Ectodermal cell (in vitro differentiated cells): ENCODE results near the gene DIP2C.

Experiments used
- H3K27ac ChIP-seq: 2 replicates; pipeline ENCODE4 v1.7.0; 2013; ENCODE audit warnings: mild to moderate bottlenecking, low read depth, low read length; ENCODE audit not compliant: insufficient read depth, poor library complexity, severe bottlenecking
- H3K27me3 ChIP-seq: 2 replicates; pipeline ENCODE4 v1.7.0; 2013; ENCODE audit warnings: mild to moderate bottlenecking, low read length; ENCODE audit not compliant: insufficient read depth, control insufficient read depth, poor library complexity, severe bottlenecking
- H3K36me3 ChIP-seq: one replicate; pipeline ENCODE4 v1.7.0; 2013; ENCODE audit warnings: low read length; ENCODE audit not compliant: control insufficient read depth, insufficient read depth
- H3K4me1 ChIP-seq: one replicate; pipeline ENCODE4 v1.7.0; 2013; ENCODE audit warnings: low read length; ENCODE audit not compliant: control insufficient read depth, insufficient read depth
- H3K4me3 ChIP-seq: 2 replicates; pipeline ENCODE4 v1.7.0; 2013; ENCODE audit warnings: low read depth, low read length, control low read depth; ENCODE audit not compliant: insufficient read depth
- H3K9me3 ChIP-seq: 2 replicates; pipeline ENCODE4 v1.7.0; 2013; ENCODE audit warnings: mild to moderate bottlenecking, low read length, moderate library complexity; ENCODE audit not compliant: control insufficient read depth
- WGBS, 2 experiments: methylation state at CpG; one replicate each; pipeline ENCODE4 v1.1.7; 2013; ENCODE audit warnings: missing lambda C conversion rate in 2 of 2; 5-methylcytosine and 5-hydroxymethylcytosine counted together

The DIP2C gene

GRCh38 chr10:722281-723060 lies 33.0 kb upstream of the DIP2C start:
- no peaks in the 10 kb centered on the region for H3K27me3 ChIP-seq
- no peaks in the 10 kb centered on the region for H3K9me3 ChIP-seq
- H3K4me1 ChIP-seq = no peaks in the 10 kb centered on the region
- no peaks in the 10 kb centered on the region for H3K36me3 ChIP-seq
- no peak overlapping the region for H3K4me3 ChIP-seq
- WGBS, 2 experiments = 89 to 90% methylated on average over 26 of the region's 26 CpGs
- H3K27ac ChIP-seq = no peak overlapping the region

DNA sequence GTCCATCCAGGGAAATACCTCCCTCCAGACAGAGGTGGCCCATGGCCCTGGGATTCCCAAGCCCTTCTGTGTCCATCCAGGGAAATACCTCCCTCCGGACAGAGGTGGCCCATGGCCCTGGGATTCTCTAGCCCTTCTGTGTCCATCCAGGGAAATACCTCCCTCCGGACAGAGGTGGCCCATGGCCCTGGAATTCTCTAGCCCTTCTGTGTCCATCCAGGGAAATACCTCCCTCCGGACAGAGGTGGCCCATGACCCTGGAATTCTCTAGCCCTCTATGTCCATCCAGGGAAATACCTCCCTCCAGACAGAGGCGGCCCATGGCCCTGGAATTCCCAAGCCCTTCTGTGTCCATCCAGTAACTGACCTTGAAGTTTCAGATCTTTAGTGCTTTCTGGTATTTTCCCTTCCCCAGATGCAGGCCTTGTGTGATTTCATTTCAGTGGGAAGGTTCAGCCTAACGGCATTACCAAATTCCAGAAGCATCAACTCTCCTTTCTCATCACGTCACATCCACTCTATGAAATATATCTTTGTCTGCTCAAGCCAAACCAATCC lies 28.8 kb upstream of the DIP2C start:
- H3K36me3 ChIP-seq = no peaks in the 10 kb centered on the region
- WGBS, 2 experiments = 94 to 96% methylated on average over 6 of the region's 6 CpGs
- H3K27me3 ChIP-seq = no peaks in the 10 kb centered on the region
- H3K4me3 ChIP-seq = no peak overlapping the region
- no peaks in the 10 kb centered on the region for H3K4me1 ChIP-seq
- peaks cover 2% of the 10 kb centered on the region for H3K9me3 ChIP-seq
- H3K27ac ChIP-seq = no peak overlapping the region

DNA sequence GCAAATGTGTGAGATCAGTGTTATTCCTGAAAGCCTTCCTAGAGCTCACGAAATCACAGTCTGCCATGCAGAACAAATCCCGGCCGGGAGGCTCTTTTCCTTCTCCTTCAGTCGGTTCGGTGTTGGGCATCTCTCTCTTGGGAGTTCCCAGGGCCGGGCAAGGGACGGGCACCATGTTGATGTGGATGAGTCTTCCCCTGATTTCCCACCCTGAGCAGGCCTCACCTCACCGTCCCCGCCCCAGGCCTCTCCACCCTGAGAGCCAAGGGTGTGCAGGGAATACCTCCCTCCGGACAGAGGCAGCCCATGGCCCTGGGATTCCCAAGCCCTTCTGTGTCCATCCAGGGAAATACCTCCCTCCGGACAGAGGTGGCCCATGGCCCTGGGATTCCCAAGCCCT lies 28.0 kb upstream of the DIP2C start:
- no peaks in the 10 kb centered on the region for H3K36me3 ChIP-seq
- 86 to 91% methylated on average over 10 of the region's 11 CpGs for WGBS, 2 experiments
- no peak overlapping the region for H3K27ac ChIP-seq
- H3K4me3 ChIP-seq = no peak overlapping the region
- no peaks in the 10 kb centered on the region for H3K27me3 ChIP-seq
- peaks cover 2% of the 10 kb centered on the region for H3K9me3 ChIP-seq
- no peaks in the 10 kb centered on the region for H3K4me1 ChIP-seq

DNA sequence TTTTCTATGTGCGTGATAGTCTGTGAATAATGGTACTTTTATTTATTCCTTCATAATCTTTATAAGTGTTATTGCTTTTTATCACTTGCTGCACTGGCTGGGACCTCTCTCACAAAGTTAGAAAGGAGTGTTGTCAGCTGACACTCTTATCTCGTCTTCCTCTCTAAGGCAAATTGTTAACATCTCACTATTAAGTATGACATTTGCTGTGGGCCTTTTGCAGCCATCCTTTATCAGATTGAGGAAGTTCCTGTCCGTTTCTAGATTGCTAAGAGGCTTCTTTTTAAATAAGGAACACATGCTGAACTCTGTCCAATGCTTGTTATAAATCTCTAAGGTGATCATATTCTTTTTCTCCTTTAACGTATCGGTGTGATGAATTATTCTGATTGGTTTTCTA lies 27.4 kb upstream of the DIP2C start:
- Histone ChIP-seq H3K27me3 (no peaks in the 10 kb centered on the region), H3K4me3 (no peak overlapping the region), H3K9me3 (peaks cover 2% of the 10 kb centered on the region), H3K4me1 (no peaks in the 10 kb centered on the region), H3K36me3 (no peaks in the 10 kb centered on the region), H3K27ac (no peak overlapping the region)
- 87 to 92% methylated on average over 3 to 4 of the region's 5 CpGs for WGBS, 2 experiments

- no peak overlapping the region for H3K4me3 ChIP-seq
Measured at GRCh38 chr10:714214-714613, 24.7 kb upstream of the DIP2C start.

GRCh38 chr10:712575-712974 lies 23.1 kb upstream of the DIP2C start:
- no peaks in the 10 kb centered on the region for H3K36me3 ChIP-seq
- 92 to 98% methylated on average over 2 of the region's 2 CpGs for WGBS, 2 experiments
- no peaks in the 10 kb centered on the region for H3K27me3 ChIP-seq
- no peak overlapping the region for H3K4me3 ChIP-seq
- H3K4me1 ChIP-seq = no peaks in the 10 kb centered on the region
- H3K27ac ChIP-seq = no peak overlapping the region
- peaks cover 2% of the 10 kb centered on the region for H3K9me3 ChIP-seq

More at GRCh38 chr10:714214-714613, 24.7 kb upstream of the DIP2C start:
- Histone ChIP-seq H3K9me3 (peaks cover 2% of the 10 kb centered on the region), H3K27ac (no peak overlapping the region), H3K27me3 (no peaks in the 10 kb centered on the region), H3K36me3 (no peaks in the 10 kb centered on the region), H3K4me1 (no peaks in the 10 kb centered on the region)
- 87 to 96% methylated on average over 2 to 3 of the region's 3 CpGs for WGBS, 2 experiments

DNA sequence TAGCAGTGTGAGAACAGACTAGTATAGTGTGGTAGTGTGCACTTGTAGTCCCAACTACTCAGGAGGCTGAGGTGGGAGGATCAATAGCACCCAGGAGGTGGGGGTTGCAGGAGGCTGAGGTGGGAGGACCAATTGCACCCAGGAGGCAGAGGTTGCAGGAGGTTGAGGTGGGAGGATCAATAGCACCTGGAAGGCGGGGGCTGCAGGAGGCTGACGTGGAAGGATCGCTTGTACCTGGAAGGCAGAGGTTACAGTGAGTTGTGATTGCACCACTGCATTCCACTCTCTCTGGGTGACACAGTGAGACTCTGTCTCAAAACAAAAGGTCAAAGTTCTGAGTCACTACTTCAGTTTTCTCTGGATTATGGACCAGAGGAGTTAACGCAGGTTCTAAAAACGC lies 22.6 kb upstream of the DIP2C start:
- no peaks in the 10 kb centered on the region for H3K36me3 ChIP-seq
- H3K27me3 ChIP-seq = no peaks in the 10 kb centered on the region
- H3K4me3 ChIP-seq = no peak overlapping the region
- no peaks in the 10 kb centered on the region for H3K4me1 ChIP-seq
- WGBS, 2 experiments = 81 to 84% methylated on average over 5 of the region's 5 CpGs
- H3K27ac ChIP-seq = no peak overlapping the region
- peaks cover 2% of the 10 kb centered on the region for H3K9me3 ChIP-seq

GRCh38 chr10:707861-708260 lies 18.4 kb upstream of the DIP2C start:
- no peaks in the 10 kb centered on the region for H3K36me3 ChIP-seq
- no peaks in the 10 kb centered on the region for H3K9me3 ChIP-seq
- no peaks in the 10 kb centered on the region for H3K27me3 ChIP-seq
- H3K27ac ChIP-seq = no peak overlapping the region
- H3K4me1 ChIP-seq = no peaks in the 10 kb centered on the region
- H3K4me3 ChIP-seq = no peak overlapping the region
- 80 to 88% methylated on average over 1 of the region's 1 CpG for WGBS, 2 experiments

GRCh38 chr10:707456-707855 lies 18.0 kb upstream of the DIP2C start:
- H3K4me1 ChIP-seq = no peaks in the 10 kb centered on the region
- no peaks in the 10 kb centered on the region for H3K36me3 ChIP-seq
- H3K27ac ChIP-seq = no peak overlapping the region
- 83% methylated on average over 1 of the region's 1 CpG for WGBS, 2 experiments
- no peak overlapping the region for H3K4me3 ChIP-seq
- H3K9me3 ChIP-seq = no peaks in the 10 kb centered on the region
- H3K27me3 ChIP-seq = no peaks in the 10 kb centered on the region

- Histone ChIP-seq H3K9me3 (no peaks in the 10 kb centered on the region), H3K27me3 (no peaks in the 10 kb centered on the region), H3K4me1 (no peaks in the 10 kb centered on the region), H3K27ac (no peak overlapping the region), H3K4me3 (no peak overlapping the region), H3K36me3 (no peaks in the 10 kb centered on the region)
- 100% methylated on average over 1 of the region's 1 CpG; no CpG with 5 or more reads in 1 of the 2 experiments for WGBS, 2 experiments
Measured at GRCh38 chr10:703118-703517, 13.7 kb upstream of the DIP2C start.
